ENCODE results near the gene LCLAT1.

GRCh38 chr2:30465171-30465545, 18.1 kb downstream of the LCLAT1 start:
- TF ChIP-seq CTCF (IDR thresholded peaks at IDR 0.05), result no peak
- TF ChIP-seq POLR2AphosphoS5 (IDR thresholded peaks at IDR 0.05), result no peak

All from prostate gland (tissue), 2 donors.